ENCODE results near the gene CAPN6. TPM values are rescaled to one million over a fixed set of nuclear protein-coding genes. Genes with fewer than 3 reads are reported as not detected.

CAPN6 gene, protein sequence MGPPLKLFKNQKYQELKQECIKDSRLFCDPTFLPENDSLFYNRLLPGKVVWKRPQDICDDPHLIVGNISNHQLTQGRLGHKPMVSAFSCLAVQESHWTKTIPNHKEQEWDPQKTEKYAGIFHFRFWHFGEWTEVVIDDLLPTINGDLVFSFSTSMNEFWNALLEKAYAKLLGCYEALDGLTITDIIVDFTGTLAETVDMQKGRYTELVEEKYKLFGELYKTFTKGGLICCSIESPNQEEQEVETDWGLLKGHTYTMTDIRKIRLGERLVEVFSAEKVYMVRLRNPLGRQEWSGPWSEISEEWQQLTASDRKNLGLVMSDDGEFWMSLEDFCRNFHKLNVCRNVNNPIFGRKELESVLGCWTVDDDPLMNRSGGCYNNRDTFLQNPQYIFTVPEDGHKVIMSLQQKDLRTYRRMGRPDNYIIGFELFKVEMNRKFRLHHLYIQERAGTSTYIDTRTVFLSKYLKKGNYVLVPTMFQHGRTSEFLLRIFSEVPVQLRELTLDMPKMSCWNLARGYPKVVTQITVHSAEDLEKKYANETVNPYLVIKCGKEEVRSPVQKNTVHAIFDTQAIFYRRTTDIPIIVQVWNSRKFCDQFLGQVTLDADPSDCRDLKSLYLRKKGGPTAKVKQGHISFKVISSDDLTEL
- total RNA-seq (2022) (0.37 TPM in 1 of 2 replicates, not detected in the other), Bru-seq, nascent RNA (percentile 8 among the genes with signal in this experiment), BruChase-seq, experiment 1, labeled RNA remaining after a 6-hour chase (not detected), BruChase-seq, experiment 2, labeled RNA remaining after a 2-hour chase (not detected)
- long read RNA-seq = 0 reads

DNA sequence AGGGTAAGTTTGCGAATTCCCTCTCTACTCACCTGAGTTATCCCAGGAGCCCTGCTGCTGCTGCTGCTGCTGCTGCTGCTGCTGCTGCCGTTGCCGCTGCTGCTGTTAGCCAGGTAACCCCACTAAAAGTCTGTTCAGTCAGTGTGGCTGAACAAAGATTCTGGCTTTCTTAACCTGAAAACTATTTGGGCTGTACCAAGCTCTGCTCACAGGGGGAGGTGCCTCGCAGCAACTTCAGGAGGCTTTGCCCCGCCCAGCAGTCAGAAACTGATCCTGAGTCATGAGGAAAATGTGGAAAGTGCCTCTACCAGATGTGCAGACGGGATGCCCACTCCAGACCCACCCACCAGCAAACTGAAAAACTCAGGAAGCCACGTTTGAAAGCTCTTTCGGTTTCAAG is at the start of gene CAPN6:
TSS of gene CAPN6 (minus strand) at position 145 of the 400 bp plus-strand sequence. CDS start 6,547 bp downstream, outside the sequence.
- TF ChIP-seq, protein P1, sequence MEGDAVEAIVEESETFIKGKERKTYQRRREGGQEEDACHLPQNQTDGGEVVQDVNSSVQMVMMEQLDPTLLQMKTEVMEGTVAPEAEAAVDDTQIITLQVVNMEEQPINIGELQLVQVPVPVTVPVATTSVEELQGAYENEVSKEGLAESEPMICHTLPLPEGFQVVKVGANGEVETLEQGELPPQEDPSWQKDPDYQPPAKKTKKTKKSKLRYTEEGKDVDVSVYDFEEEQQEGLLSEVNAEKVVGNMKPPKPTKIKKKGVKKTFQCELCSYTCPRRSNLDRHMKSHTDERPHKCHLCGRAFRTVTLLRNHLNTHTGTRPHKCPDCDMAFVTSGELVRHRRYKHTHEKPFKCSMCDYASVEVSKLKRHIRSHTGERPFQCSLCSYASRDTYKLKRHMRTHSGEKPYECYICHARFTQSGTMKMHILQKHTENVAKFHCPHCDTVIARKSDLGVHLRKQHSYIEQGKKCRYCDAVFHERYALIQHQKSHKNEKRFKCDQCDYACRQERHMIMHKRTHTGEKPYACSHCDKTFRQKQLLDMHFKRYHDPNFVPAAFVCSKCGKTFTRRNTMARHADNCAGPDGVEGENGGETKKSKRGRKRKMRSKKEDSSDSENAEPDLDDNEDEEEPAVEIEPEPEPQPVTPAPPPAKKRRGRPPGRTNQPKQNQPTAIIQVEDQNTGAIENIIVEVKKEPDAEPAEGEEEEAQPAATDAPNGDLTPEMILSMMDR (IDR thresholded peaks at IDR 0.05; ENCODE audit: unreplicated experiment) = no peak
- no TSS peak for BruUV-seq (replicated peaks)
- POLR2A ChIA-PET = interaction anchor here (0.6 kb wide), 1 partner anchor 128 kb away, joined by 3 read pairs; no protein-coding TSS in a partner anchor
- H3K4me1 Mint-ChIP-seq (ENCODE audit: insufficient read depth, unreplicated experiment) = peaks cover 4% of the 10 kb centered on the region
- intact Hi-C loops (cut with micrococcal nuclease) = loop anchor here (5.0 kb wide), 1 partner anchor 177 kb away; no protein-coding TSS in a partner anchor
- peaks cover 89% of the 10 kb centered on the region for H3K27me3 Mint-ChIP-seq (ENCODE audit: insufficient read depth, unreplicated experiment)
- peak; percentile 52 for DNase-seq (ENCODE audit: unreplicated experiment)
- H3K9me3 Mint-ChIP-seq (ENCODE audit: unreplicated experiment) = no peaks in the 10 kb centered on the region
- no peak within 1 kb of the TSS for H3K4me3 Mint-ChIP-seq (ENCODE audit: unreplicated experiment)
- H3K36me3 Mint-ChIP-seq (ENCODE audit: insufficient read depth, unreplicated experiment) = no peaks in the 10 kb centered on the region
- H3K27ac Mint-ChIP-seq (ENCODE audit: low read depth, unreplicated experiment) = no peak within 1 kb of the TSS
- CTCF ChIA-PET = interaction anchor here (1.3 kb wide), 1 partner anchor 14 kb away, joined by 3 read pairs; no protein-coding TSS in a partner anchor

DNA sequence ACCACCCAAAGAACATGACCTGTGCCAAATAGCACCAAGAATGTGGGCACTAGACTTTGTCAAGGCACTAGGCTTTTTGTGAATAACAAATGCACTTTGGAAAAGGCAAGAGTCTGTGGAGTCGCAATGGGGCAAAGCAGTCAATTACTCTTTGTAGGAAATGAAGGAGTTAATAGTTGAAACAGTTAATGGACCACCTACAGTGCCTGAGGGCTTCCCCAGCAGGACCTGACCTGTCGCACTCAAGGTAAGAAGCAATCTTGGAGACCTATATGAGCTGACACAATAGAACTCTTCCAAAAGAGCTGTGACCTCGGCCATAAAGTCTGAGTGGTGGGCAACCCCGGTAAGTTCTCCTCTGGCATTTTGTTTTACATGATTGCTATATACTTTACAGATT is 49.2 kb upstream of the CAPN6 start:
- H3K27me3 Mint-ChIP-seq (ENCODE audit: insufficient read depth, unreplicated experiment) = peaks cover 65% of the 10 kb centered on the region
- H3K27ac Mint-ChIP-seq (ENCODE audit: low read depth, unreplicated experiment) = no peak overlapping the region
- TF ChIP-seq, protein P1 (IDR thresholded peaks at IDR 0.05; ENCODE audit: unreplicated experiment) = no peak
- no peak overlapping the region for H3K4me3 Mint-ChIP-seq (ENCODE audit: unreplicated experiment)
- no peaks in the 10 kb centered on the region for H3K36me3 Mint-ChIP-seq (ENCODE audit: insufficient read depth, unreplicated experiment)
- BruUV-seq (replicated peaks) = no TSS peak
- POLR2A ChIA-PET = no interaction called here
- no peaks in the 10 kb centered on the region for H3K4me1 Mint-ChIP-seq (ENCODE audit: insufficient read depth, unreplicated experiment)
- intact Hi-C loops (cut with micrococcal nuclease) = no loop called here
- H3K9me3 Mint-ChIP-seq (ENCODE audit: unreplicated experiment) = no peaks in the 10 kb centered on the region
- no peak for DNase-seq (ENCODE audit: unreplicated experiment)
- CTCF ChIA-PET = interaction anchor here (0.9 kb wide), 1 partner anchor 13 kb away, joined by 4 read pairs; no protein-coding TSS in a partner anchor

DNA sequence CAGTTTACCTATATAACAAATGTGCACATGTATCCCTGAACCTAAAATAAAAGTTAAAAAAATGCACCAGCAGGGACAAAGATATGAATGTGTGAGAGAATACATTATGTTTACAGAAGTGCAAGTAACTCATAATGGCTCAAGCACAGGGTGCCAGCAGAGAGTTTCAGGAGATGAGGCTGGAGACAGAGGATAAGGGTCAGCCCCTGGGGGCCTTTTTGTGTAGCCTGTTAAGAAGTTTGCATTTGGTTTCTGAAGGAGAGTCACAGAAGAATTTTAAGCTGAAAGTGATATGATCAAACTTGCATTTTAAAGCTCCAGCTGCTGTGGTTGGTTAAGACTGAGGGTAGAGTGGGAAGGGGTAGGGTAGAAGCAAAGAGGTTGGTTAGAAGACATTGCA is 48.6 kb upstream of the CAPN6 start:
- DNase-seq (ENCODE audit: unreplicated experiment) = no peak
- intact Hi-C loops (cut with micrococcal nuclease) = no loop called here
- Mint-ChIP-seq H3K27me3 (ENCODE audit: insufficient read depth, unreplicated experiment) (peaks cover 65% of the 10 kb centered on the region), H3K9me3 (ENCODE audit: unreplicated experiment) (no peaks in the 10 kb centered on the region), H3K4me1 (ENCODE audit: insufficient read depth, unreplicated experiment) (no peaks in the 10 kb centered on the region), H3K4me3 (ENCODE audit: unreplicated experiment) (no peak overlapping the region), H3K36me3 (ENCODE audit: insufficient read depth, unreplicated experiment) (no peaks in the 10 kb centered on the region), H3K27ac (ENCODE audit: low read depth, unreplicated experiment) (no peak overlapping the region)
- TF ChIP-seq, protein P1 (IDR thresholded peaks at IDR 0.05; ENCODE audit: unreplicated experiment) = no peak
- CTCF ChIA-PET = no interaction called here
- no TSS peak for BruUV-seq (replicated peaks)
- POLR2A ChIA-PET = no interaction called here

DNA sequence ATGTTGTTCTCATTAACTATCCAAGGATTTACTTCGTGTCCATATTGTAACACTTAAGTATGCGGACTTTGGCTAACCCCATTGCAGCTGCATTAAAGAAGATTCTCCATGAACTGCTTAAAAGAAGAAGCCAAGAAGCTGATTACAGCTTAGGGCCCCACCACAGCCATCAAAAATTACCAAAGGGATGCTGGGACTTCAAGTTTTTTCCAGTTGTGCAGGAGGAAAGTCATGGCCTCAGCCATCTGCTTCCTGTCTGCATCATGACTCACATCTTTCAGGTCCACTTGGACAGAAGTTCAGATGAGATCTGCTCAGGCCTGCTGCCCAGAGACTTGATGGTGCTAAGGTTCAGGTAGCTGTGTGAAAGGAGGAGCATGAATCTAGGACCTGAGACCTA is 38.8 kb upstream of the CAPN6 start:
- H3K4me3 Mint-ChIP-seq (ENCODE audit: unreplicated experiment) = no peak overlapping the region
- no peaks in the 10 kb centered on the region for H3K36me3 Mint-ChIP-seq (ENCODE audit: insufficient read depth, unreplicated experiment)
- H3K4me1 Mint-ChIP-seq (ENCODE audit: insufficient read depth, unreplicated experiment) = no peaks in the 10 kb centered on the region
- H3K27me3 Mint-ChIP-seq (ENCODE audit: insufficient read depth, unreplicated experiment) = peaks cover 56% of the 10 kb centered on the region
- TF ChIP-seq, protein P1 (IDR thresholded peaks at IDR 0.05; ENCODE audit: unreplicated experiment) = no peak
- BruUV-seq (replicated peaks) = no TSS peak
- CTCF ChIA-PET = no interaction called here
- DNase-seq (ENCODE audit: unreplicated experiment) = no peak
- POLR2A ChIA-PET = no interaction called here
- no peak overlapping the region for H3K27ac Mint-ChIP-seq (ENCODE audit: low read depth, unreplicated experiment)
- peaks cover 7% of the 10 kb centered on the region for H3K9me3 Mint-ChIP-seq (ENCODE audit: unreplicated experiment)
- intact Hi-C loops (cut with micrococcal nuclease) = no loop called here
